Tibial nerve (tissue), 4 donors: ENCODE results near the gene CD300LB.

Source experiments
- CTCF ChIP-seq, 5 experiments: fragments of 200-600 bp in 3 of 5; fragments of 450-650 bp in 2 of 5; sonication (generic) in 3 of 5; IDR thresholded peaks; one replicate each; pipeline ENCODE4 v1.5.1; 2016 to 2019; ENCODE audit warnings: antibody characterized with exemption in 5 of 5, mild to moderate bottlenecking in 3 of 5, moderate library complexity in 2 of 5
- EP300 ChIP-seq, 2 donors: sonication (generic); formaldehyde crosslinking; IDR thresholded peaks; one replicate each; pipeline ENCODE4 v1.6.1; 2017; ENCODE audit warnings: antibody characterized with exemption in 2 of 2, mild to moderate bottlenecking in 1 of 2
- POLR2A ChIP-seq, 2 donors: fragments of 450-650 bp; IDR thresholded peaks; one replicate each; pipeline ENCODE4 v1.6.1; 2017; ENCODE audit warnings: antibody characterized with exemption in 2 of 2, mild to moderate bottlenecking in 2 of 2, moderate library complexity in 2 of 2

- TF ChIP-seq EP300 (IDR thresholded peaks at IDR 0.05) (no peak), POLR2A (IDR thresholded peaks at IDR 0.05) (no peak), CTCF (IDR thresholded peaks at IDR 0.05) (no peak)
Observed at GRCh38 chr17:74499992-74500391, 31.3 kb downstream of the CD300LB start.
